GM19372 (cell line): ENCODE measurements around the gene PAPPA.

Experiments
- ATAC-seq: cut with Tn5 transposase; IDR thresholded peaks from one replicate; pipeline ENCODE4 v1.9.1; 2021; ENCODE audit warnings: mild to moderate bottlenecking, low read depth, moderate library complexity; ENCODE audit not compliant: unreplicated experiment

PAPPA gene

GRCh38 chr9:116153765-116154333 is at the start of gene PAPPA:
TSS of gene PAPPA (plus strand) at chr9:116153791. CDS start at chr9:116154173, 382 bp downstream.
- no peak for ATAC-seq

- ATAC-seq, result no peak
These were observed 49.4 kb upstream of the PAPPA start for GRCh38 chr9:116103976-116104820.

- ATAC-seq, result no peak
These were observed 41.4 kb upstream of the PAPPA start for GRCh38 chr9:116112236-116112635.

- ATAC-seq, result no peak
These were observed 37.7 kb upstream of the PAPPA start for GRCh38 chr9:116115761-116116353.

- ATAC-seq, result no peak
These were observed 37.2 kb upstream of the PAPPA start for GRCh38 chr9:116116393-116116792.

GRCh38 chr9:116123171-116123570 is 30.4 kb upstream of the PAPPA start:
- ATAC-seq, result no peak

GRCh38 chr9:116124472-116125040 is 29.0 kb upstream of the PAPPA start:
- ATAC-seq, result no peak

- ATAC-seq, result no peak
These were observed 20.4 kb upstream of the PAPPA start for GRCh38 chr9:116133163-116133562.

- ATAC-seq, result no peak
These were observed 18.6 kb upstream of the PAPPA start for GRCh38 chr9:116134975-116135374.

GRCh38 chr9:116137010-116137409 is 16.6 kb upstream of the PAPPA start:
- ATAC-seq, result no peak

- no peak for ATAC-seq
These were observed 16.0 kb upstream of the PAPPA start for GRCh38 chr9:116137581-116137980.

GRCh38 chr9:116141864-116142561 is 11.6 kb upstream of the PAPPA start:
- no peak for ATAC-seq

GRCh38 chr9:116142706-116143492 is 10.7 kb upstream of the PAPPA start:
- ATAC-seq, result no peak

- ATAC-seq, result no peak
These were observed 9.6 kb upstream of the PAPPA start for GRCh38 chr9:116144038-116144437.

GRCh38 chr9:116144555-116144954 is 9.0 kb upstream of the PAPPA start:
- ATAC-seq, result no peak

GRCh38 chr9:116145036-116145435 is 8.6 kb upstream of the PAPPA start:
- no peak for ATAC-seq

- ATAC-seq, result no peak
These were observed 5.8 kb upstream of the PAPPA start for GRCh38 chr9:116147821-116148220.

- no peak for ATAC-seq
These were observed 3.7 kb upstream of the PAPPA start for GRCh38 chr9:116149844-116150243.

- ATAC-seq, result no peak
These were observed 2.4 kb upstream of the PAPPA start for GRCh38 chr9:116151199-116151598.

GRCh38 chr9:116151966-116152381 is 1.6 kb upstream of the PAPPA start:
- ATAC-seq, result no peak
